ENCODE data around the gene MMAB. TPM values are rescaled to one million over a fixed set of nuclear protein-coding genes. Genes with fewer than 3 reads are reported as not detected.
A peak's percentile ranks its signal among the peaks of the same experiment; 100 is the strongest.

MMAB gene
- total RNA-seq: 10 to 100 TPM; 47.0 to 53.4 TPM
- long read RNA-seq, full-length matches to known transcripts: 24 of 31 reads
- long read RNA-seq, partial matches to known transcripts: 0 of 31 reads
- long read RNA-seq, other reads (novel, unspliced or antisense): 7 of 31 reads

- DNase-seq: peak; percentile 99
- ATAC-seq: peak; percentile 99
- intact Hi-C loops (cut with DNase I): no loop called here
Measured at GRCh38 chr12:109573029-109573913, at the start of gene MMAB, which contains the start of gene MVK. TSS of gene MMAB (minus strand) at chr12:109573504. CDS start at chr12:109573480, 24 bp downstream. TSS of gene MVK (plus strand) at chr12:109573794. CDS start at chr12:109574823, 1,029 bp downstream.

GRCh38 chr12:109621901-109622364 is 48.6 kb upstream of the MMAB start:
- ATAC-seq: no peak
- DNase-seq: no peak
- intact Hi-C loops (cut with DNase I): no loop called here

- intact Hi-C loops (cut with DNase I): no loop called here
- no peak for ATAC-seq
- DNase-seq: no peak
Measured at GRCh38 chr12:109621211-109621694, 47.9 kb upstream of the MMAB start.

GRCh38 chr12:109619002-109619604 is 45.8 kb upstream of the MMAB start:
- DNase-seq (no peak), ATAC-seq (no peak)
- intact Hi-C loops (cut with DNase I): no loop called here

GRCh38 chr12:109618082-109618481 is 44.8 kb upstream of the MMAB start:
- intact Hi-C loops (cut with DNase I): no loop called here
- no peak for ATAC-seq
- no peak for DNase-seq

- intact Hi-C loops (cut with DNase I): no loop called here
- no peak for ATAC-seq
- DNase-seq: no peak
Measured at GRCh38 chr12:109617491-109617890, 44.2 kb upstream of the MMAB start.

GRCh38 chr12:109615556-109616229 is 42.4 kb upstream of the MMAB start:
- DNase-seq (no peak), ATAC-seq (no peak)
- intact Hi-C loops (cut with DNase I): no loop called here

GRCh38 chr12:109613649-109614455 is 40.5 kb upstream of the MMAB start:
- ATAC-seq: no peak
- intact Hi-C loops (cut with DNase I): no loop called here
- DNase-seq: no peak

GRCh38 chr12:109612975-109613502 is 39.7 kb upstream of the MMAB start:
- no peak for ATAC-seq
- intact Hi-C loops (cut with DNase I): no loop called here

GRCh38 chr12:109612003-109612402 is 38.7 kb upstream of the MMAB start:
- intact Hi-C loops (cut with DNase I): no loop called here
- ATAC-seq (no peak), DNase-seq (no peak)

More at GRCh38 chr12:109612975-109613502, 39.7 kb upstream of the MMAB start:
- DNase-seq: no peak

GRCh38 chr12:109611223-109611622 is 37.9 kb upstream of the MMAB start:
- intact Hi-C loops (cut with DNase I): no loop called here
- ATAC-seq (no peak), DNase-seq (no peak)

GRCh38 chr12:109610523-109610922 is 37.2 kb upstream of the MMAB start:
- intact Hi-C loops (cut with DNase I): no loop called here
- DNase-seq (no peak), ATAC-seq (no peak)

GRCh38 chr12:109609342-109609741 is 36.0 kb upstream of the MMAB start:
- no peak for DNase-seq
- no peak for ATAC-seq
- intact Hi-C loops (cut with DNase I): loop anchor here in 1 of 2 donors (10.0 kb wide), 1 partner anchor 105 kb away; the partner anchor contains the start of gene FAM222A

GRCh38 chr12:109608793-109609192 is 35.5 kb upstream of the MMAB start:
- ATAC-seq: no peak
- intact Hi-C loops (cut with DNase I): loop anchor here in 1 of 2 donors (10.0 kb wide), 1 partner anchor 106 kb away; the partner anchor contains the start of gene FAM222A
- DNase-seq: no peak

- intact Hi-C loops (cut with DNase I): loop anchor here in 1 of 2 donors (10.0 kb wide), 1 partner anchor 107 kb away; the partner anchor contains the start of gene FAM222A
- DNase-seq: no peak
- ATAC-seq: no peak
Measured at GRCh38 chr12:109608270-109608669, 35.0 kb upstream of the MMAB start.

- ATAC-seq (no peak), DNase-seq (no peak)
- intact Hi-C loops (cut with DNase I): loop anchor here in 1 of 2 donors (10.0 kb wide), 1 partner anchor 107 kb away; the partner anchor contains the start of gene FAM222A
Measured at GRCh38 chr12:109607618-109608017, 34.3 kb upstream of the MMAB start.

- DNase-seq: peak; percentile 44
- ATAC-seq: peak; percentile 80 to 81
- intact Hi-C loops (cut with DNase I): loop anchor here in 1 of 2 donors (10.0 kb wide), 1 partner anchor 108 kb away; the partner anchor contains the start of gene FAM222A
Measured at GRCh38 chr12:109606320-109607028, 33.2 kb upstream of the MMAB start.

Data from left cardiac atrium (tissue), 4 donors.